ENCODE measurements around the gene EIF4A2.
A peak's percentile ranks its signal among the peaks of the same experiment; 100 is the strongest.

The EIF4A2 gene

GRCh38 chr3:186814100-186814499 lies 30.7 kb downstream of the EIF4A2 start:
- TF ChIP-seq ZBTB7A (IDR thresholded peaks at IDR 0.05; ENCODE audit: low read depth), result no peak
- no peak for TF ChIP-seq CEBPB (IDR thresholded peaks at IDR 0.05)
- TF ChIP-seq EP300 (IDR thresholded peaks at IDR 0.05; ENCODE audit: borderline replicate concordance), result no peak
- no peak for TF ChIP-seq NFIC (IDR thresholded peaks at IDR 0.05)
- no peak for TF ChIP-seq YY1 (IDR thresholded peaks at IDR 0.05; ENCODE audit: low read depth)
- no peak for TF ChIP-seq MAX (IDR thresholded peaks at IDR 0.05)
- TF ChIP-seq TAF1 (IDR thresholded peaks at IDR 0.05; ENCODE audit: low read depth), result no peak
- no peak for TF ChIP-seq REST (IDR thresholded peaks at IDR 0.05; ENCODE audit: low read depth)
- no peak for TF ChIP-seq TEAD4 (IDR thresholded peaks at IDR 0.05)
- no peak for TF ChIP-seq RAD21 (IDR thresholded peaks at IDR 0.05; ENCODE audit: low read depth)
- TF ChIP-seq CREB1 (IDR thresholded peaks at IDR 0.05; ENCODE audit: low read depth), result no peak
- no peak for TF ChIP-seq USF1 (IDR thresholded peaks at IDR 0.05)
- TF ChIP-seq TCF12 (IDR thresholded peaks at IDR 0.05; ENCODE audit: low read depth), result no peak
- no peak for TF ChIP-seq EGR1 (IDR thresholded peaks at IDR 0.05)
- TF ChIP-seq FOXM1 (IDR thresholded peaks at IDR 0.05; ENCODE audit: borderline replicate concordance, low read depth), result no peak

GRCh38 chr3:186815435-186815834 lies 32.1 kb downstream of the EIF4A2 start:
- no peak for TF ChIP-seq FOXM1 (IDR thresholded peaks at IDR 0.05; ENCODE audit: borderline replicate concordance, low read depth)
- no peak for TF ChIP-seq MAX (IDR thresholded peaks at IDR 0.05)
- no peak for TF ChIP-seq USF1 (IDR thresholded peaks at IDR 0.05)
- TF ChIP-seq EP300 (IDR thresholded peaks at IDR 0.05; ENCODE audit: borderline replicate concordance), result no peak
- no peak for TF ChIP-seq TCF12 (IDR thresholded peaks at IDR 0.05; ENCODE audit: low read depth)
- TF ChIP-seq CREB1 (IDR thresholded peaks at IDR 0.05; ENCODE audit: low read depth), result no peak
- TF ChIP-seq TEAD4 (IDR thresholded peaks at IDR 0.05), result no peak
- no peak for TF ChIP-seq YY1 (IDR thresholded peaks at IDR 0.05; ENCODE audit: low read depth)
- TF ChIP-seq TAF1 (IDR thresholded peaks at IDR 0.05; ENCODE audit: low read depth), result no peak
- no peak for TF ChIP-seq REST (IDR thresholded peaks at IDR 0.05; ENCODE audit: low read depth)
- TF ChIP-seq NFIC (IDR thresholded peaks at IDR 0.05), result no peak
- no peak for TF ChIP-seq ZBTB7A (IDR thresholded peaks at IDR 0.05; ENCODE audit: low read depth)
- no peak for TF ChIP-seq CEBPB (IDR thresholded peaks at IDR 0.05)
- no peak for TF ChIP-seq EGR1 (IDR thresholded peaks at IDR 0.05)

- TF ChIP-seq USF1 (IDR thresholded peaks at IDR 0.05) (no peak), TEAD4 (IDR thresholded peaks at IDR 0.05) (no peak), YY1 (IDR thresholded peaks at IDR 0.05; ENCODE audit: low read depth) (no peak)
Observed at GRCh38 chr3:186818516-186818915, 35.1 kb downstream of the EIF4A2 start.

- no peak for TF ChIP-seq NFIC (IDR thresholded peaks at IDR 0.05)
- TF ChIP-seq USF1 (IDR thresholded peaks at IDR 0.05), result no peak
- no peak for TF ChIP-seq TEAD4 (IDR thresholded peaks at IDR 0.05)
- TF ChIP-seq FOXM1 (IDR thresholded peaks at IDR 0.05; ENCODE audit: borderline replicate concordance, low read depth), result no peak
Observed at GRCh38 chr3:186818956-186819355, 35.6 kb downstream of the EIF4A2 start.

- no peak for TF ChIP-seq CREB1 (IDR thresholded peaks at IDR 0.05; ENCODE audit: low read depth)
- no peak for TF ChIP-seq REST (IDR thresholded peaks at IDR 0.05; ENCODE audit: low read depth)
- TF ChIP-seq ZBTB7A (IDR thresholded peaks at IDR 0.05; ENCODE audit: low read depth), result no peak
- 0 out of 2 replicates have a peak, but pooled peaks have one; percentile 45 for TF ChIP-seq YY1 (IDR thresholded peaks at IDR 0.05; ENCODE audit: low read depth)
- TF ChIP-seq RAD21 (IDR thresholded peaks at IDR 0.05; ENCODE audit: low read depth), result peak; percentile 84
- no peak for TF ChIP-seq TCF12 (IDR thresholded peaks at IDR 0.05; ENCODE audit: low read depth)
- TF ChIP-seq NFIC (IDR thresholded peaks at IDR 0.05), result peak; percentile 29; the same call in 1 of the 2 replicates
Observed at GRCh38 chr3:186821429-186822387, 38.3 kb downstream of the EIF4A2 start.

Measured in Ishikawa (cell line).